HEK293 (cell line): ENCODE results near the gene LYPD6B.

Experiments used
- CTCF ChIA-PET: fragments of 350-600 bp; formaldehyde crosslinking; extraction: SDS; loops from one replicate; lab custom pipeline; 2021; ENCODE audit warnings: antibody characterized with exemption; lab: Yijun Ruan, JAX
- POLR2A ChIA-PET: fragments of 300-600 bp; formaldehyde crosslinking; extraction: SDS; loops from one replicate; lab custom pipeline; 2020; ENCODE audit warnings: antibody characterized with exemption, inconsistent platforms; lab: Yijun Ruan, JAX
- H3K27ac ChIP-seq: fragments of 200-500 bp; sonication (Bioruptor generic); 2 replicates; pipeline ENCODE4 v1.5.1; 2014; ENCODE audit warnings: low read depth, low read length, control low read depth, inconsistent platforms; ENCODE audit errors: extremely low read depth
- H3K36me3 ChIP-seq, 2 experiments: fragments of 200-500 bp in 1 of 2; sonication (Bioruptor generic) in 1 of 2; 1 replicate in 1 of 2; 2 replicates in 1 of 2; pipeline ENCODE4 v1.5.1; 2014 to 2017; ENCODE audit warnings: inconsistent platforms in 2 of 2, low read length in 2 of 2; ENCODE audit not compliant: control insufficient read depth in 2 of 2, insufficient read depth in 1 of 2
- H3K4me1 ChIP-seq: fragments of 200-500 bp; sonication (Bioruptor generic); 2 replicates; pipeline ENCODE4 v1.5.1; 2014; ENCODE audit warnings: mild to moderate bottlenecking, low read length, inconsistent platforms; ENCODE audit not compliant: control insufficient read depth, insufficient read depth
- H3K4me3 ChIP-seq: 2 replicates; pipeline ENCODE4 v1.5.1; 2011; ENCODE audit warnings: low read depth, mild to moderate bottlenecking, control low read depth, low read length, moderate library complexity
- H3K9me3 ChIP-seq: fragments of 200-500 bp; sonication (Bioruptor generic); 2 replicates; pipeline ENCODE4 v1.5.1; 2014; ENCODE audit warnings: low read depth, low read length, inconsistent platforms; ENCODE audit not compliant: control insufficient read depth, insufficient read depth
- GLIS1 ChIP-seq: fragments of 450-650 bp; formaldehyde crosslinking; IDR thresholded peaks from 2 replicates; pipeline ENCODE4 v1.5.1; 2016; ENCODE audit warnings: missing biosample characterization, missing genetic modification characterization
- HOXA7 ChIP-seq: sonication (generic); formaldehyde crosslinking; IDR thresholded peaks from 2 replicates; pipeline ENCODE4 v1.8.1; 2022; ENCODE audit warnings: missing genetic modification reagents, borderline replicate concordance
- KLF16 ChIP-seq: fragments of 450-650 bp; formaldehyde crosslinking; IDR thresholded peaks from 2 replicates; pipeline ENCODE4 v1.5.1; 2017; ENCODE audit warnings: missing biosample characterization, missing genetic modification characterization
- MZF1 ChIP-seq: fragments of 450-650 bp; formaldehyde crosslinking; IDR thresholded peaks from 2 replicates; pipeline ENCODE4 v1.5.1; 2017; ENCODE audit warnings: missing biosample characterization, missing genetic modification characterization, borderline replicate concordance
- ZBTB49 ChIP-seq: fragments of 450-650 bp; formaldehyde crosslinking; IDR thresholded peaks from 2 replicates; pipeline ENCODE4 v1.5.1; 2016; ENCODE audit warnings: missing biosample characterization, missing genetic modification characterization, low read depth
- ZNF121 ChIP-seq: fragments of 450-650 bp; formaldehyde crosslinking; IDR thresholded peaks from 2 replicates; pipeline ENCODE4 v1.5.1; 2016; ENCODE audit warnings: missing biosample characterization, missing genetic modification characterization
- ZNF140 ChIP-seq: fragments of 450-650 bp; formaldehyde crosslinking; IDR thresholded peaks from 2 replicates; pipeline ENCODE4 v1.5.1; 2016; ENCODE audit warnings: missing biosample characterization, missing genetic modification characterization
- ZNF19 ChIP-seq: fragments of 450-650 bp; formaldehyde crosslinking; IDR thresholded peaks from 2 replicates; pipeline ENCODE4; 2016; ENCODE audit warnings: missing biosample characterization, missing genetic modification characterization, low read depth
- ZNF2 ChIP-seq: fragments of 450-650 bp; formaldehyde crosslinking; IDR thresholded peaks from 2 replicates; pipeline ENCODE4 v1.5.1; 2016; ENCODE audit warnings: missing biosample characterization, missing genetic modification characterization
- ZNF239 ChIP-seq: fragments of 450-650 bp; formaldehyde crosslinking; IDR thresholded peaks from 2 replicates; pipeline ENCODE4 v1.5.1; 2016; ENCODE audit warnings: missing biosample characterization, missing genetic modification characterization
- ZNF341 ChIP-seq: fragments of 450-650 bp; formaldehyde crosslinking; IDR thresholded peaks from 2 replicates; pipeline ENCODE4; 2016; ENCODE audit warnings: low read depth, missing biosample characterization, missing genetic modification characterization
- ZNF362 ChIP-seq: fragments of 450-650 bp; formaldehyde crosslinking; IDR thresholded peaks from 2 replicates; pipeline ENCODE4 v1.5.1; 2016; ENCODE audit warnings: missing biosample characterization, missing genetic modification characterization
- ZNF398 ChIP-seq: fragments of 450-650 bp; formaldehyde crosslinking; IDR thresholded peaks from 2 replicates; pipeline ENCODE4 v1.5.1; 2017; ENCODE audit warnings: missing biosample characterization, missing genetic modification characterization
- ZNF48 ChIP-seq: fragments of 450-650 bp; formaldehyde crosslinking; IDR thresholded peaks from 2 replicates; pipeline ENCODE4 v1.5.1; 2016; ENCODE audit warnings: missing biosample characterization, missing genetic modification characterization
- ZNF518A ChIP-seq: fragments of 450-650 bp; formaldehyde crosslinking; conservative IDR thresholded peaks from 2 replicates; pipeline ENCODE4 v1.5.1; 2016; ENCODE audit warnings: low read depth, missing biosample characterization, missing genetic modification characterization
- ZNF560 ChIP-seq: fragments of 450-650 bp; formaldehyde crosslinking; IDR thresholded peaks from 2 replicates; pipeline ENCODE4 v1.5.1; 2017; ENCODE audit warnings: missing biosample characterization, missing genetic modification characterization, borderline replicate concordance
- ZNF561 ChIP-seq: fragments of 450-650 bp; IDR thresholded peaks from 2 replicates; pipeline ENCODE4 v1.5.1; 2018; ENCODE audit warnings: missing biosample characterization, missing genetic modification characterization, borderline replicate concordance
- ZNF629 ChIP-seq: fragments of 450-650 bp; formaldehyde crosslinking; IDR thresholded peaks from 2 replicates; pipeline ENCODE4 v1.5.1; 2017; ENCODE audit warnings: missing biosample characterization, missing genetic modification characterization
- ZNF654 ChIP-seq: fragments of 450-650 bp; formaldehyde crosslinking; IDR thresholded peaks from 2 replicates; pipeline ENCODE4 v1.5.1; 2016; ENCODE audit warnings: low read depth, missing biosample characterization, missing genetic modification characterization
- ZNF658 ChIP-seq: fragments of 450-650 bp; formaldehyde crosslinking; IDR thresholded peaks from 2 replicates; pipeline ENCODE4; 2016; ENCODE audit warnings: missing biosample characterization, missing genetic modification characterization
- ZNF677 ChIP-seq: fragments of 450-650 bp; IDR thresholded peaks from 2 replicates; pipeline ENCODE4 v1.5.0; 2018; ENCODE audit warnings: missing biosample characterization, mild to moderate bottlenecking, missing genetic modification characterization, moderate library complexity
- ZNF768 ChIP-seq: fragments of 450-650 bp; formaldehyde crosslinking; IDR thresholded peaks from 2 replicates; pipeline ENCODE4 v1.5.1; 2018; ENCODE audit warnings: missing biosample characterization, mild to moderate bottlenecking, missing genetic modification characterization
- ZNF830 ChIP-seq: fragments of 450-650 bp; IDR thresholded peaks from 2 replicates; pipeline ENCODE4 v1.5.0; 2018; ENCODE audit warnings: missing biosample characterization, missing genetic modification characterization, low read depth, mild to moderate bottlenecking, moderate library complexity
- ZSCAN16 ChIP-seq: fragments of 450-650 bp; formaldehyde crosslinking; IDR thresholded peaks from 2 replicates; pipeline ENCODE4 v1.5.1; 2016; ENCODE audit warnings: missing biosample characterization, missing genetic modification characterization
- ZSCAN4 ChIP-seq: fragments of 450-650 bp; formaldehyde crosslinking; IDR thresholded peaks from 2 replicates; pipeline ENCODE4 v1.5.1; 2017; ENCODE audit warnings: missing biosample characterization, missing genetic modification characterization

LYPD6B gene

GRCh38 chr2:149180226-149180875 is 141.9 kb downstream of the LYPD6B start:
- Histone ChIP-seq H3K9me3 (no peaks in the 10 kb centered on the region), H3K4me1 (no peaks in the 10 kb centered on the region), H3K36me3 (no peaks in the 10 kb centered on the region), H3K4me3 (no peak overlapping the region), H3K27ac (no peak overlapping the region)
- ChIA-PET CTCF (no interaction called here), POLR2A (no interaction called here)
- no peak for TF ChIP-seq ZNF362 (tag by site-specific recombination)
- TF ChIP-seq ZNF341 (tag by site-specific recombination): no peak
- no peak for TF ChIP-seq ZNF48 (tag by site-specific recombination)
- no peak for TF ChIP-seq ZNF629 (tag by site-specific recombination)
- no peak for TF ChIP-seq ZNF19 (tag by site-specific recombination)
- no peak for TF ChIP-seq ZNF830 (tag by site-specific recombination)
- TF ChIP-seq ZNF658: no peak
- no peak for TF ChIP-seq ZNF561
- TF ChIP-seq ZBTB49 (tag by site-specific recombination): no peak
- no peak for TF ChIP-seq HOXA7 (CRISPR knock-in tag)

GRCh38 chr2:149183187-149183586 is 144.7 kb downstream of the LYPD6B start:
- Histone ChIP-seq H3K9me3 (no peaks in the 10 kb centered on the region), H3K4me3 (no peak overlapping the region), H3K4me1 (no peaks in the 10 kb centered on the region), H3K36me3 (no peaks in the 10 kb centered on the region), H3K27ac (no peak overlapping the region)
- ChIA-PET POLR2A (no interaction called here), CTCF (no interaction called here)
- TF ChIP-seq ZSCAN4 (no peak), ZSCAN16 (tag by site-specific recombination) (no peak), ZNF518A (tag by site-specific recombination) (no peak), MZF1 (tag by site-specific recombination) (no peak), ZNF2 (no peak), ZNF239 (tag by site-specific recombination) (no peak), ZNF654 (tag by site-specific recombination) (no peak), ZNF560 (tag by site-specific recombination) (no peak), ZNF121 (no peak), GLIS1 (no peak), ZNF768 (tag by site-specific recombination) (no peak), ZNF140 (no peak), ZNF398 (tag by site-specific recombination) (no peak), ZNF677 (tag by site-specific recombination) (no peak), KLF16 (tag by site-specific recombination) (no peak)
